CD14-positive monocyte (primary cell): Measurements from ENCODE around the gene NME7. TPM values are rescaled to one million over a fixed set of nuclear protein-coding genes. Genes with fewer than 3 reads are reported as not detected.
"Not testable (repeated sequence)": the region's sequence is repeated elsewhere in the genome, so short reads cannot be mapped to it uniquely, and the experiment has no call there.

ENCODE experiments used
- DNase-seq, 3 donors: peaks; one replicate each; pipeline ENCODE4 v3.0.0-alpha.2; 2011 to 2022
- H2AFZ ChIP-seq: 2 replicates; pipeline ENCODE4 v1.6.0; 2012; ENCODE audit warnings: mild to moderate bottlenecking, low read depth, low read length, inconsistent platforms; ENCODE audit not compliant: insufficient read depth, poor library complexity, severe bottlenecking
- H3K27ac ChIP-seq, 2 donors: 1 replicate in 1 of 2; 2 replicates in 1 of 2; pipeline ENCODE4 v1.5.1; 2012 to 2013; ENCODE audit warnings: low read length in 2 of 2, control low read depth in 1 of 2, inconsistent platforms in 1 of 2, low read depth in 1 of 2, mild to moderate bottlenecking in 1 of 2
- H3K27me3 ChIP-seq, 2 donors: one replicate each; pipeline versions ENCODE4 v1.6.0 to v1.6.1; 2011 to 2013; ENCODE audit warnings: low read length in 2 of 2; ENCODE audit not compliant: control insufficient read depth in 2 of 2, insufficient read depth in 2 of 2
- H3K36me3 ChIP-seq, 2 donors: replicated peaks in 1 of 2; 1 replicate in 1 of 2; 2 replicates in 1 of 2; pipeline versions ENCODE4 v1.5.1 to v1.6.1; 2012 to 2013; ENCODE audit warnings: low read length in 2 of 2, control low read depth in 1 of 2, inconsistent platforms in 1 of 2, mild to moderate bottlenecking in 1 of 2; ENCODE audit not compliant: insufficient read depth in 2 of 2, control insufficient read depth in 1 of 2
- H3K4me1 ChIP-seq, 2 donors: 1 replicate in 1 of 2; 2 replicates in 1 of 2; pipeline versions ENCODE4 v1.5.1 to v1.6.1; 2012 to 2013; ENCODE audit warnings: low read length in 2 of 2, control low read depth in 1 of 2, inconsistent platforms in 1 of 2, mild to moderate bottlenecking in 1 of 2, moderate library complexity in 1 of 2; ENCODE audit not compliant: insufficient read depth in 2 of 2, control insufficient read depth in 1 of 2
- H3K4me2 ChIP-seq: replicated peaks from 2 replicates; pipeline ENCODE3; 2012; ENCODE audit warnings: low read length, moderate library complexity, mild to moderate bottlenecking; ENCODE audit not compliant: poor library complexity, severe bottlenecking; ENCODE audit errors: extremely low read depth
- H3K4me3 ChIP-seq, 3 experiments: fragments of 200-600 bp in 1 of 3; sonication (generic) in 1 of 3; replicated peaks in 1 of 3; 1 replicate in 2 of 3; 2 replicates in 1 of 3; pipeline ENCODE4 v1.5.1; 2011 to 2013; ENCODE audit warnings: low read length in 3 of 3, mild to moderate bottlenecking in 3 of 3, control low read depth in 2 of 3, low read depth in 2 of 3, inconsistent platforms in 1 of 3, moderate library complexity in 1 of 3
- H3K79me2 ChIP-seq: 2 replicates; pipeline ENCODE4 v1.6.0; 2012; ENCODE audit warnings: mild to moderate bottlenecking, control low read depth, inconsistent platforms, low read length, moderate library complexity; ENCODE audit not compliant: insufficient read depth
- H3K9ac ChIP-seq: 2 replicates; pipeline ENCODE4 v1.6.0; 2017; ENCODE audit warnings: low read length, mild to moderate bottlenecking; ENCODE audit not compliant: insufficient read depth, poor library complexity, severe bottlenecking
- H3K9me3 ChIP-seq, 2 donors: replicated peaks in 1 of 2; 1 replicate in 1 of 2; 2 replicates in 1 of 2; pipeline versions ENCODE4 v1.5.1 to v1.6.1; 2012 to 2013; ENCODE audit warnings: low read length in 2 of 2, control low read depth in 1 of 2; ENCODE audit not compliant: control insufficient read depth in 1 of 2, insufficient read depth in 1 of 2
- H4K20me1 ChIP-seq: 2 replicates; pipeline ENCODE4 v1.6.0; 2012; ENCODE audit warnings: mild to moderate bottlenecking, low read length, control low read depth, moderate library complexity; ENCODE audit not compliant: insufficient read depth
- H3K27ac Mint-ChIP-seq, 7 donors: one replicate each; pipeline ENCODE4 v1.8.0; 2020; ENCODE audit warnings: mild to moderate bottlenecking in 7 of 7, mixed read lengths in 7 of 7, moderate library complexity in 6 of 7, inconsistent platforms in 2 of 7
- H3K27me3 Mint-ChIP-seq, 3 donors: one replicate each; pipeline ENCODE4 v1.8.0; 2021 to 2022; ENCODE audit warnings: low read depth in 3 of 3, mild to moderate bottlenecking in 3 of 3, mixed read lengths in 3 of 3, moderate library complexity in 3 of 3, inconsistent platforms in 1 of 3
- H3K36me3 Mint-ChIP-seq, 2 donors: one replicate each; pipeline ENCODE4 v1.8.0; 2020; ENCODE audit warnings: mixed read lengths in 2 of 2, inconsistent platforms in 1 of 2, mild to moderate bottlenecking in 1 of 2
- H3K4me1 Mint-ChIP-seq: one replicate; pipeline ENCODE4 v1.8.0; 2020; ENCODE audit warnings: mild to moderate bottlenecking, mixed read lengths
- H3K4me3 Mint-ChIP-seq, 2 donors: one replicate each; pipeline ENCODE4 v1.8.0; 2020; ENCODE audit warnings: mild to moderate bottlenecking in 2 of 2, mixed read lengths in 2 of 2, moderate library complexity in 1 of 2
- H3K9me3 Mint-ChIP-seq, 7 donors: one replicate each; pipeline ENCODE4 v1.8.0; 2020 to 2022; ENCODE audit warnings: mixed read lengths in 7 of 7, mild to moderate bottlenecking in 6 of 7, moderate library complexity in 6 of 7, inconsistent platforms in 2 of 7
- WGBS: methylation state at CpG from one replicate; pipeline ENCODE4 v1.1.5; 2013; ENCODE audit warnings: missing lambda C conversion rate; ENCODE audit not compliant: insufficient coverage; 5-methylcytosine and 5-hydroxymethylcytosine counted together
- intact Hi-C, 2 donors: fragments of 100-400 bp; cut with micrococcal nuclease; formaldehyde crosslinking; loops; one replicate each; pipeline versions ENCODE4 v1.15.0 to v1.15.1; 2023
- polyA plus RNA-seq, 3 donors: library from polyadenylated mRNA; depleted of rRNA in 1 of 3; unstranded in 2 of 3; stranded (reverse) in 1 of 3; fragments of 300-500 nt in 2 of 3; fragments of >200 nt in 1 of 3; fragmentation: Illumina TruSeq in 2 of 3; gene quantifications; 1 replicate in 2 of 3; 2 replicates in 1 of 3; pipeline ENCODE4 v1.2.3, GENCODE V29; 2012 to 2021
- TF ChIP-seq, protein P1 (sequence below): fragments of 200-600 bp; IDR thresholded peaks from one replicate; pipeline ENCODE4 v1.8.0; 2022; ENCODE audit warnings: antibody characterized with exemption, mild to moderate bottlenecking

NME7 gene
- polyA plus RNA-seq, 3 donors, result 3.5 to 8.0 (median 6.0) TPM

DNA sequence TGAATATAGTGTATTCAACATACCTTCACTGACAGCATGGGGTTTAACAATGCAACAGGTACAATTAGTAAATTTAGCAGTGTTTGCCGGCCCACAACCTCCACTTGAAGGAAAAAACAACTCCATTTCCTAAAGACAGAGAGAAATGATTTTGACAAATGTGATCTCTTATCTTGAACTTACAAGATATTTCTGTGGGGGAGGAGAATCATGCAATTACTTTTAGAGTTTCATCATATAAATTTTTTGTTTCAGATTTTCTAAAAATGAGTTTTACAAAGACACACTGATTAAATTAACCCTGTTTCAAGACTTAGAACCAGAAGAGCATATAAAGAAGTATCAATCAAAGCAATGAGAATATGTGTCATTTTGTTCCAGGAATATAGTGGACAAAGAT, 80.3 kb downstream of the NME7 start:
- no peaks in the 10 kb centered on the region for H3K4me1 Mint-ChIP-seq
- H3K79me2 ChIP-seq, result no peaks in the 10 kb centered on the region
- H3K27me3 ChIP-seq, result no peaks in the 10 kb centered on the region
- no peak for DNase-seq
- TF ChIP-seq, protein P1, sequence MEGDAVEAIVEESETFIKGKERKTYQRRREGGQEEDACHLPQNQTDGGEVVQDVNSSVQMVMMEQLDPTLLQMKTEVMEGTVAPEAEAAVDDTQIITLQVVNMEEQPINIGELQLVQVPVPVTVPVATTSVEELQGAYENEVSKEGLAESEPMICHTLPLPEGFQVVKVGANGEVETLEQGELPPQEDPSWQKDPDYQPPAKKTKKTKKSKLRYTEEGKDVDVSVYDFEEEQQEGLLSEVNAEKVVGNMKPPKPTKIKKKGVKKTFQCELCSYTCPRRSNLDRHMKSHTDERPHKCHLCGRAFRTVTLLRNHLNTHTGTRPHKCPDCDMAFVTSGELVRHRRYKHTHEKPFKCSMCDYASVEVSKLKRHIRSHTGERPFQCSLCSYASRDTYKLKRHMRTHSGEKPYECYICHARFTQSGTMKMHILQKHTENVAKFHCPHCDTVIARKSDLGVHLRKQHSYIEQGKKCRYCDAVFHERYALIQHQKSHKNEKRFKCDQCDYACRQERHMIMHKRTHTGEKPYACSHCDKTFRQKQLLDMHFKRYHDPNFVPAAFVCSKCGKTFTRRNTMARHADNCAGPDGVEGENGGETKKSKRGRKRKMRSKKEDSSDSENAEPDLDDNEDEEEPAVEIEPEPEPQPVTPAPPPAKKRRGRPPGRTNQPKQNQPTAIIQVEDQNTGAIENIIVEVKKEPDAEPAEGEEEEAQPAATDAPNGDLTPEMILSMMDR, result no peak
- no peak overlapping the region for H3K27ac ChIP-seq
- peaks cover 3 to 19% (median 13%) of the 10 kb centered on the region in 7 donors for H3K9me3 Mint-ChIP-seq
- peaks cover 1 to 3% of the 10 kb centered on the region in 2 donors for H3K36me3 Mint-ChIP-seq
- H2AFZ ChIP-seq, result no peak overlapping the region
- H4K20me1 ChIP-seq, result no peaks in the 10 kb centered on the region
- H3K4me3 Mint-ChIP-seq, result no peak overlapping the region
- H3K9ac ChIP-seq, result no peak overlapping the region
- intact Hi-C loops, result no loop called here
- H3K4me1 ChIP-seq, result no peaks in the 10 kb centered on the region
- no peaks in the 10 kb centered on the region for H3K36me3 ChIP-seq
- no peak overlapping the region for H3K27ac Mint-ChIP-seq
- H3K4me3 ChIP-seq, result no peak overlapping the region
- H3K9me3 ChIP-seq, result no peaks in the 10 kb centered on the region
- WGBS, result no CpG with 5 or more reads among the region's 1 CpG
- H3K27me3 Mint-ChIP-seq, result no peaks in the 10 kb centered on the region
- no peak overlapping the region for H3K4me2 ChIP-seq

DNA sequence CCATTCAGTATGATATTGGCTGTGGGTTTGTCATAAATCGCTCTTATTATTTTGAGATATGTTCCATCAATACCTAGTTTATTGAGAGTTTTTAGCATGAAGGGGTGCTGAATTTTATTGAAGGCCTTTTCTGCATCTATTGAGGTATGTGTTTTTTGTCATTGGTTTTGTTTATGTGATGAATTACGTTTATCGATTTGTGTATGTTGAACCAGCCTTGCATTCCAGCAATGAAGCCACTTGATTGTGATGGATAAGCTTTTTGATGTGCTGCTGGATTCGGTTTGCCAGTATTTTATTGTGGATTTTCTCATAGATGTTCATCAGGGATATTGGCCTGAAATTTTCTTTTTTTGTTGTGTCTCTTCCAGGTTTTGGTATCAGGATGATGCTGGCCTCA, 86.0 kb downstream of the NME7 start:
- H3K79me2 ChIP-seq, H3K27ac Mint-ChIP-seq, H3K27me3 ChIP-seq, H3K4me2 ChIP-seq, H3K36me3 ChIP-seq, H3K4me3 ChIP-seq, H3K27me3 Mint-ChIP-seq, H4K20me1 ChIP-seq, H3K4me3 Mint-ChIP-seq, H2AFZ ChIP-seq, H3K4me1 Mint-ChIP-seq, H3K27ac ChIP-seq, DNase-seq, H3K4me1 ChIP-seq, H3K36me3 Mint-ChIP-seq, intact Hi-C loops, H3K9ac ChIP-seq: not testable (repeated sequence)
- H3K9me3 ChIP-seq, result peaks cover 10 to 13% of the 10 kb centered on the region in 2 donors
- WGBS, result 94% methylated on average over 3 of the region's 4 CpGs
- H3K9me3 Mint-ChIP-seq, result peaks cover 24 to 66% (median 42%) of the 10 kb centered on the region in 7 donors
